HG03520 (cell line): ENCODE data around the gene H6PD.

Source experiments
- ATAC-seq: cut with Tn5 transposase; IDR thresholded peaks from one replicate; pipeline ENCODE4 v1.9.1; 2021; ENCODE audit warnings: mild to moderate bottlenecking, moderate library complexity; ENCODE audit not compliant: unreplicated experiment

H6PD gene

DNA sequence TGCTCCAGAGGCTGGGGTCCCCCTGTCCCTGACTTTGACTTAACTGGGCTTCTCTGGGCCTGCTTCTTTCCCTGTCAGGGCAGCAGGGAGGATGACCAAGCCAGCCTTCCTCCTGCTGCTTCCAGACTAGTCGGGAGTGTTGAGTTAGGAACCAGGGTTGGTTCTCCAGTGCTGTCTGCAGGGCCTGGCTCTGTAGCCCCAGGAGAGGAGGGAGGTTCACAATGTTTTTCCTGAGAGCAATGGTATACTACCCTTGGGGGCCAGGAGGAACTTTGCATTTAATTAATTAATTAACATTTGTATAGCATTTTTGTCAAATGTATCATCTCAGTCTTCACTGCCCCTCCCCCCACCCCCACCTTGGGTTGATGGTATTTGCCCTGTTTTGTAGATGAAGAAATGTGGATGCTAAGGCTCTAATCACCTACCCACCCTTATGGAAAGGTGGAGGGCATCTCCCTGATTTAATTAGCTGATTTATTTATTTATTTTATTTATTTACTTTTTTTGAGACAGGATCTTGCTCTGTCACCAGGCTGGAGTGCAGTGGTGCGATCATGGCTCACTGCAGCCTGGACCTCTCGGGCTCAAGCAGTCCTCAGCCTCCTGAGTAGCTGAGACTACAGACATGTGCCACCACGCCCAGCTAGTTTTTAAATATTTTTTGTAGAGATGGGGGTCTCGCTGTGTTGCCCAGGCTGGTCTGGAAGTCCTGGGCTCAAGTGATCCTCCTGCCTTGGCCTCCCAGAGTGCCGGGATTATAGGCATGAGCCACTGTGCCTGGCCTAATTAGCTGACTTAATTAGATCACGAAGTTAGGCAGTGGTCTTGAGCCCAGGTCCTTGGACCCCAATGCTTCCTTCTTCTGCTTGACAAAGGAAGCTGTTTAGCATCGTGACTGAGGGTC, 6.6 kb downstream of the H6PD start:
- ATAC-seq = no peak

- no peak for ATAC-seq
Measured at GRCh38 chr1:9241891-9242290, 7.3 kb downstream of the H6PD start.

DNA sequence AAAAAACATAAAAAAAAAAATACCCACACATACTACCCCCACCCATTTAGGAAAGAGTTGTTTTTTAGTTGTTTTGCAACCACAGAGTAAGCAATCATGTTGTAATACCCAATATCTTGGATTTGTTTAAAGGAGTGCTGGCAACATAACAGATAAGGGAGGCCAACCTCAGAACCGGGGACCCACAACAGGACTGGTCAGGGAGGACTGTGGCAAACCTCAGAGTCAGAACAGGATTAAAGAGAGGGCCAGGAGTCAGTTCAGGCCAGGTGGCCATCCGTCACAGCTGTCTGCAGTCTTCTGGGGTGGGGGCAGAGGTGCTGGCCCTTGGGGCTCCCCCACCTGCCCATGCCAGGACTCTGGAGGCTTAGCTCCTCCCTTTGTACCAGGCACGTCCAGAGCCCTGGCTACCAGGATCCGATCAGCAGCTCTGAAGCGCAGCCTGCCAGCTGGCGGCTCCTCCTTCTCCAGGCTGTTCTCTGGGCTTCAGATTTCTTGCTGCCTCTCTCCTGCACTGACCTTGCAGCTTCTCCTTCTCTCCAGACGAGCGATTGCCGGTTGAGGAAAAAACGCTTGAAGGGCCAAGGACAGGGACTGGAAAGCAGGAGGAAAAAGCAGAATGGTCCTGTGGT, 7.9 kb downstream of the H6PD start:
- ATAC-seq = no peak

DNA sequence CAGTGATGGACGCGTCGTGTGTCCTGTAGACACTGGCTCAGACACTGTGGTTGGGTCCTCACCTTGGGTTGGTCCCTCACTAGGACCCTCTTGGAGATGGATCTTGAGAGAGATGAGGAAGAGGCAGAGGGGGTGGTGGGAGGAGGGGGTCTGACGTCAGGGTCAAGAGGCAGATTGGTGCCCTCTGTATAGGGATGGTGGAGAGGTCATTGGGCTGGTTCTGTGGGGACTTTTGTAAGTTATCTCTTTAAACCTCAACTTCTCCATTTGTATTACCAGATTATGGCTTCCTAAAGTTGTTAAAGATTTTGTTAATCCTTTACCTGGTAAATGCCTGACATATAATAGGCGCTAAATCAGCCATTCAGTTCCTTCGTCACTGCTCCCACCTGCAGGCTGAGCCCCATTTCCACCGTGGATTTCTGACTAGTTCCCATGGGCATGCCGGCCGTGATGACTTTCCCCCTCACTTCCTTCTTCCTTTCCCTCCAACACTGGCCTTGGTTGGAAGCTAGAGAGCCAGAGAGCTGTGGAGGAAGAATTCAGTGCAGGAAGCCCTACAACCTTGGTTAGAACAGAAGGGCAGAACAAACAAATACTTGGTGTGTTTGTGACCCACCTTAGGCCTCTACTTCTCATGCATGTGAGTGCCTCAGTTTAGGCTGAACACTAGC, 8.6 kb downstream of the H6PD start:
- no peak for ATAC-seq

- no peak for ATAC-seq
Measured at GRCh38 chr1:9244501-9245229, 10.1 kb downstream of the H6PD start.

DNA sequence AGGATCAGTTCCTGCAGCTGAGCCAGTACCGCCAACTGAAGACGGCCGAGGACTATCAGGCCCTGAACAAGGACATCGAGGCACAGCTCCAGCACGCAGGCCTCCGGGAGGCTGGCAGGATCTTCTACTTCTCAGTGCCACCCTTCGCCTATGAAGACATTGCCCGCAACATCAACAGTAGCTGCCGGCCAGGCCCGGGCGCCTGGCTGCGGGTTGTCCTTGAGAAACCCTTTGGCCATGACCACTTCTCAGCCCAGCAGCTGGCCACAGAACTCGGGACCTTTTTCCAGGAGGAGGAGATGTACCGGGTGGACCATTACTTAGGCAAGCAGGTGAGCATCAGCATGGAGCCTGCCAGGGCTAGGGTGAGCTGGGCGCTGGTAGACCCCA, 10.7 kb downstream of the H6PD start:
- ATAC-seq = no peak

- ATAC-seq = no peak
Measured at GRCh38 chr1:9245661-9246060, 11.1 kb downstream of the H6PD start.

DNA sequence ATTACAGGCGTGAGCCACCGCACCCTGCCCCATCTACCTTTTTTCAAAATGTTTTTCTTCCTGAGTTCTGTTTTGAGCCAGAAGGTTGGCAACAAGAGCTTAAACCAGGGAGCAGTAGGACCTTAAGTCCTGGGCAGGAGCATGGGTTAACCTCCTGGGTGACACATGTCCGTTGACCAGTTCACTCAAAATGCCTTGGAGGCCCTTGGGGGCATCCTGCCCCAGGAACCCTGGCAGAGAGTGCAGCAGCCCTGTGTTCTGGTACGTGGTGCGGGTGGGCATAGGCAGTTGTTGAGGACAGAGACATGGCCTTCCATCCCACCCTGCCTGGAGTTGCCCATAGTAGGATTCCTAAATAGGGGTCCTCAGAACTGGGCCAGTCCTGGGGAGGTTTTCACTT, 11.6 kb downstream of the H6PD start:
- ATAC-seq = no peak

- ATAC-seq = no peak
Measured at GRCh38 chr1:9246841-9247785, 12.5 kb downstream of the H6PD start.

GRCh38 chr1:9247894-9248293, 13.3 kb downstream of the H6PD start:
- no peak for ATAC-seq

- no peak for ATAC-seq
Measured at GRCh38 chr1:9248341-9249262, 14.0 kb downstream of the H6PD start.

DNA sequence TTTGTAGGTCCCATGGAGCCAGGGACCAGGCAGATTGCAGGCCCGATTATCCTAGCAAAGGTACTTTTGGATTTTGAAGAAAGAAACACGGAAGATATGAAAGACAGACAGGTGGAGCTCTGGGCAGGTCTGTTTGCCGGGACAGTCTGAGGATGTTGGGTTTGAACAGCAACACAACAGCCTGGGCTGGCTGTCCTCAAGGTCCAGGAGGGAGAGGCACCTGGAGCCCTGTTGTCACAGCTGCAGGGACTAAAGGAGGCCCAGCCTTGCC, 14.6 kb downstream of the H6PD start:
- no peak for ATAC-seq

GRCh38 chr1:9249534-9250410, 15.2 kb downstream of the H6PD start:
- no peak for ATAC-seq

- ATAC-seq = no peak
Measured at GRCh38 chr1:9250411-9251381, 16.1 kb downstream of the H6PD start.

- ATAC-seq = no peak
Measured at GRCh38 chr1:9251501-9251900, 16.9 kb downstream of the H6PD start.

- no peak for ATAC-seq
Measured at GRCh38 chr1:9253004-9253403, 18.4 kb downstream of the H6PD start.

DNA sequence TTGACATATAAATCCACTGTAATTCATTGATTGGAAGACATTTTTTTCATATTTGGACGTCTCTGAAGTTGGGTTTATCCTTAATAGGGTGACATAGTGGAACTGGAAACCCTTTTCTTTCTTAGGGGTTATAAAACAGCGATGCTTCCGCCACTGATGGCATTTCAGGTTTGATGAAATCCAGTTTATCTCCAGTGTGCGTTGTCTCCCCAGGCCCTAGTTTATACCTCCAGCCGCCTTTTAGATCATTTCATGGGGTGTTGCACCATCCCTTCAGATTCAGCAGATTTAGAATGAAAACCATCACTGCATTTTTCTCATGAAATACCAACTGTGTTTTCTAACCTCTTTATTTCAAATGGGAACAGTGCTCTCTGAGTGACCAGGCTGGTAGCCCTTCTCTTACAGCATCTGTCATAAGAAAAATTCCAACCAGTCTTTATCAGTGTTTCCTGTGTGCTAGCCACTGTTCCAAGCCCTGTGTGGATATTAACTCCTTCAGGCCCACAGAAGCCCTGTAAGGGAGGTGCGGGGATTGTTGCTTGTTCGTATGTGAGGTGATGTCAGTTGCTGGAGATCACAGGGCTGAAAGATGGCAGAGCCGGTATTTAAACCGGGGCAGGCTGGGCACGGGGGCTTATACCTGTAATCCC, 19.0 kb downstream of the H6PD start:
- ATAC-seq = no peak
